IPS-11a (cell line): ENCODE data around the gene UGT3A2.

ENCODE experiments used
- H3K4me3 ChIP-seq: one replicate; pipeline ENCODE4 v1.5.1; 2013; ENCODE audit warnings: low read depth, low read length, control low read depth

Gene UGT3A2

GRCh38 chr5:36013182-36013581 is 53.5 kb downstream of the UGT3A2 start:
- H3K4me3 ChIP-seq = no peak overlapping the region

- no peak overlapping the region for H3K4me3 ChIP-seq
These were observed 57.0 kb downstream of the UGT3A2 start for GRCh38 chr5:36009698-36010097.

- H3K4me3 ChIP-seq = no peak overlapping the region
These were observed 59.3 kb downstream of the UGT3A2 start for GRCh38 chr5:36007366-36007765.

GRCh38 chr5:36006163-36006562 is 60.5 kb downstream of the UGT3A2 start:
- H3K4me3 ChIP-seq = no peak overlapping the region

GRCh38 chr5:36001032-36001431 is 65.7 kb downstream of the UGT3A2 start:
- H3K4me3 ChIP-seq = no peak overlapping the region

- no peak overlapping the region for H3K4me3 ChIP-seq
These were observed 67.1 kb downstream of the UGT3A2 start for GRCh38 chr5:35999547-35999946.

- no peak overlapping the region for H3K4me3 ChIP-seq
These were observed 70.6 kb downstream of the UGT3A2 start for GRCh38 chr5:35996076-35996475.

- peak within 1 kb of the TSS; percentile 44 for H3K4me3 ChIP-seq
These were observed 75.6 kb downstream of the UGT3A2 start, which contains the start of gene UGT3A1 for GRCh38 chr5:35990941-35991611. Gene UGT3A1, minus strand, starts transcription at chr5:35991390. Its CDS starts 150 bp downstream, at chr5:35991240.

- peak overlapping the region; percentile 44 for H3K4me3 ChIP-seq
These were observed 76.2 kb downstream of the UGT3A2 start for GRCh38 chr5:35990520-35990919.

- no peak overlapping the region for H3K4me3 ChIP-seq
These were observed 78.2 kb downstream of the UGT3A2 start for GRCh38 chr5:35988529-35988928.

GRCh38 chr5:35987776-35988175 is 78.9 kb downstream of the UGT3A2 start:
- no peak overlapping the region for H3K4me3 ChIP-seq
